ENCODE data around the gene SH3D19.

DNA sequence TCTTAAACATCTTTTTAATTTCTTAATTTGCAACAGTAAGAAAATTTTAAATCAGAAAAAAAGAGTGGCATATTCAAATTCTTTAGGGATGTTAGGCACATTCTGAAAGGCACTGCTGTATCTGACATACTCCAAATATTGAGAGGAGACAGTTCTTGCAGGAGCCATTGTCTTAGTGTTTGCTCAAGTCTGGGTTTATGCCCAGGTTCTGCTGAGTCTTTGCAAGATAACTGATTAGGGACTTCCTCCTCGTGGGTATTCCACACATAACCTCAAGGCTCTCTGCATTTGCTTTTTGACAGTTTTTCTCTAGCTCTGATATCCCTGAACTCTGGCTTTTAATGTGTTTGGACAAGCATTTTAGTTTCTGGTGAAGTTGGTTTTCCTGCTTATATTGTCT lies 173.4 kb downstream of the SH3D19 start:
- TF ChIP-seq CTCF (IDR thresholded peaks at IDR 0.05) = no peak
- TF ChIP-seq POLR2A (IDR thresholded peaks at IDR 0.05) = no peak
